Lower lobe of right lung (tissue), 2 donors: Measurements from ENCODE around the gene LPCAT3. TPM values are rescaled to one million over a fixed set of nuclear protein-coding genes. Genes with fewer than 3 reads are reported as not detected.
A peak's percentile ranks its signal among the peaks of the same experiment; 100 is the strongest.
"Not testable (repeated sequence)": the region's sequence is repeated elsewhere in the genome, so short reads cannot be mapped to it uniquely, and the experiment has no call there.

Source experiments
- ATAC-seq, 2 donors: fragments of 200-7000 bp; cut with Tn5 transposase; one replicate each; pipeline ENCODE4 v1.9.1; 2020 to 2022; ENCODE audit warnings: mild to moderate bottlenecking in 2 of 2, moderate library complexity in 2 of 2
- DNase-seq: peaks from one replicate; pipeline ENCODE4 v3.0.0-alpha.2; 2020
- H3K27ac ChIP-seq: fragments of 200-600 bp; one replicate; pipeline ENCODE4 v1.8.0; 2022
- H3K27me3 ChIP-seq: fragments of 200-600 bp; one replicate; pipeline ENCODE4 v1.8.0; 2022; ENCODE audit warnings: low read depth
- H3K36me3 ChIP-seq: fragments of 200-600 bp; one replicate; pipeline ENCODE4 v1.8.0; 2022; ENCODE audit warnings: mild to moderate bottlenecking
- H3K4me1 ChIP-seq: fragments of 200-600 bp; one replicate; pipeline ENCODE4 v1.8.0; 2022
- H3K4me3 ChIP-seq: fragments of 200-600 bp; one replicate; pipeline ENCODE4 v1.8.0; 2022; ENCODE audit warnings: mild to moderate bottlenecking
- H3K9me3 ChIP-seq: fragments of 200-600 bp; one replicate; pipeline ENCODE4 v1.8.0; 2022
- intact Hi-C: fragments of 100-400 bp; cut with DNase I; formaldehyde crosslinking; loops from one replicate; pipeline ENCODE4 v1.11.0; 2022
- total RNA-seq: library from RNA; stranded (reverse); fragmentation: NEBNext Ultra II Directional; extraction: Animal tissue kit (Norgen Biotek cat#: 25700); gene quantifications from one replicate; pipeline ENCODE4 v1.2.1, GENCODE V29; 2021
- TF ChIP-seq, protein P1 (sequence below): fragments of 200-600 bp; IDR thresholded peaks from one replicate; pipeline ENCODE4 v1.8.0; 2022; ENCODE audit warnings: antibody characterized with exemption, mild to moderate bottlenecking
- donor health status: DM: no; HTN: yes; CAD: no; lungs with severe emphysema.

The LPCAT3 gene
- total RNA-seq, 1 donor from 2014 or later: 67.7 TPM

- intact Hi-C loops: no loop called here
- Histone ChIP-seq H3K4me3 (no peak overlapping the region), H3K4me1 (peaks cover 46% of the 10 kb centered on the region), H3K27me3 (no peaks in the 10 kb centered on the region), H3K9me3 (no peaks in the 10 kb centered on the region), H3K36me3 (peaks cover 36% of the 10 kb centered on the region), H3K27ac (no peak overlapping the region)
- ATAC-seq (peak in 1 of 2 donors; percentile 23), DNase-seq (no peak)
- TF ChIP-seq, protein P1, sequence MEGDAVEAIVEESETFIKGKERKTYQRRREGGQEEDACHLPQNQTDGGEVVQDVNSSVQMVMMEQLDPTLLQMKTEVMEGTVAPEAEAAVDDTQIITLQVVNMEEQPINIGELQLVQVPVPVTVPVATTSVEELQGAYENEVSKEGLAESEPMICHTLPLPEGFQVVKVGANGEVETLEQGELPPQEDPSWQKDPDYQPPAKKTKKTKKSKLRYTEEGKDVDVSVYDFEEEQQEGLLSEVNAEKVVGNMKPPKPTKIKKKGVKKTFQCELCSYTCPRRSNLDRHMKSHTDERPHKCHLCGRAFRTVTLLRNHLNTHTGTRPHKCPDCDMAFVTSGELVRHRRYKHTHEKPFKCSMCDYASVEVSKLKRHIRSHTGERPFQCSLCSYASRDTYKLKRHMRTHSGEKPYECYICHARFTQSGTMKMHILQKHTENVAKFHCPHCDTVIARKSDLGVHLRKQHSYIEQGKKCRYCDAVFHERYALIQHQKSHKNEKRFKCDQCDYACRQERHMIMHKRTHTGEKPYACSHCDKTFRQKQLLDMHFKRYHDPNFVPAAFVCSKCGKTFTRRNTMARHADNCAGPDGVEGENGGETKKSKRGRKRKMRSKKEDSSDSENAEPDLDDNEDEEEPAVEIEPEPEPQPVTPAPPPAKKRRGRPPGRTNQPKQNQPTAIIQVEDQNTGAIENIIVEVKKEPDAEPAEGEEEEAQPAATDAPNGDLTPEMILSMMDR: no peak
Observed at GRCh38 chr12:7012024-7012607, 6.2 kb downstream of the LPCAT3 start.

- Histone ChIP-seq H3K4me1 (peaks cover 39% of the 10 kb centered on the region), H3K36me3 (peaks cover 38% of the 10 kb centered on the region)
- intact Hi-C loops, ATAC-seq, H3K27me3 ChIP-seq, H3K9me3 ChIP-seq, H3K4me3 ChIP-seq, DNase-seq, H3K27ac ChIP-seq: not testable (repeated sequence)
Observed at GRCh38 chr12:7011398-7011797, 6.9 kb downstream of the LPCAT3 start.

DNA sequence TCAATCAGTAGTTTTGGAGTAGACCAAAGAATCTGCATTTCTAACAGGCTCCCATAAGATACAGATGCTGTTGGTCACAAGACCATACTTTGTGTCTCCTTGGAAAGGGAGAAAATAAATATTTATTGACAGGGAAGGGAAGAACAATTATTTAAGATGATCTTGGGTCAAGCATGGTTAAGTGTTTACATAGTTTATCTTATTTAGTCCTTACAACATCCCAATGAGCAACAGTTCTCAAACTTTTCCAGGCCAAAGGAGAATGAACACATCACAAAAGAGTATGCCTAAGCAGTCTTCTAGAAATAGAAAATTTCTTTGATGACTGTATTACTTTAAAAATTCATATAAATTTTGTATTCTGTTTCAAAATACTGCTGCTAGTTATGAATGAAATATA, 8.8 kb downstream of the LPCAT3 start:
- Histone ChIP-seq H3K36me3 (peaks cover 31% of the 10 kb centered on the region), H3K27me3 (no peaks in the 10 kb centered on the region), H3K27ac (no peak overlapping the region), H3K4me1 (peaks cover 27% of the 10 kb centered on the region), H3K4me3 (no peak overlapping the region), H3K9me3 (no peaks in the 10 kb centered on the region)
- TF ChIP-seq, protein P1: no peak
- intact Hi-C loops: no loop called here
- no peak for DNase-seq
- ATAC-seq: peak in 1 of 2 donors; percentile 21

- ATAC-seq (no peak), DNase-seq (no peak)
- no peak overlapping the region for H3K27ac ChIP-seq
- no peak overlapping the region for H3K4me3 ChIP-seq
- intact Hi-C loops: no loop called here
- H3K27me3 ChIP-seq: no peaks in the 10 kb centered on the region
- TF ChIP-seq, protein P1: no peak
- H3K4me1 ChIP-seq: peaks cover 27% of the 10 kb centered on the region
- H3K9me3 ChIP-seq: no peaks in the 10 kb centered on the region
- peaks cover 25% of the 10 kb centered on the region for H3K36me3 ChIP-seq
Observed at GRCh38 chr12:7008864-7009263, 9.4 kb downstream of the LPCAT3 start.

- Histone ChIP-seq H3K27ac (no peak overlapping the region), H3K4me3 (no peak overlapping the region), H3K27me3 (no peaks in the 10 kb centered on the region), H3K36me3 (peaks cover 16% of the 10 kb centered on the region), H3K9me3 (no peaks in the 10 kb centered on the region), H3K4me1 (peaks cover 34% of the 10 kb centered on the region)
- TF ChIP-seq, protein P1: no peak
- ATAC-seq (no peak), DNase-seq (no peak)
- intact Hi-C loops: no loop called here
Observed at GRCh38 chr12:7006639-7007038, 11.6 kb downstream of the LPCAT3 start.

- Histone ChIP-seq H3K27ac (no peak overlapping the region), H3K27me3 (no peaks in the 10 kb centered on the region), H3K36me3 (peaks cover 7% of the 10 kb centered on the region), H3K4me1 (peaks cover 34% of the 10 kb centered on the region), H3K4me3 (no peak overlapping the region), H3K9me3 (no peaks in the 10 kb centered on the region)
- ATAC-seq (no peak), DNase-seq (no peak)
- TF ChIP-seq, protein P1: no peak
- intact Hi-C loops: no loop called here
Observed at GRCh38 chr12:7005311-7005710, 13.0 kb downstream of the LPCAT3 start.
